ENCODE data around the gene LHFPL6.

GRCh38 chr13:39498471-39499114, 104.4 kb downstream of the LHFPL6 start:
- TF ChIP-seq, protein P1, sequence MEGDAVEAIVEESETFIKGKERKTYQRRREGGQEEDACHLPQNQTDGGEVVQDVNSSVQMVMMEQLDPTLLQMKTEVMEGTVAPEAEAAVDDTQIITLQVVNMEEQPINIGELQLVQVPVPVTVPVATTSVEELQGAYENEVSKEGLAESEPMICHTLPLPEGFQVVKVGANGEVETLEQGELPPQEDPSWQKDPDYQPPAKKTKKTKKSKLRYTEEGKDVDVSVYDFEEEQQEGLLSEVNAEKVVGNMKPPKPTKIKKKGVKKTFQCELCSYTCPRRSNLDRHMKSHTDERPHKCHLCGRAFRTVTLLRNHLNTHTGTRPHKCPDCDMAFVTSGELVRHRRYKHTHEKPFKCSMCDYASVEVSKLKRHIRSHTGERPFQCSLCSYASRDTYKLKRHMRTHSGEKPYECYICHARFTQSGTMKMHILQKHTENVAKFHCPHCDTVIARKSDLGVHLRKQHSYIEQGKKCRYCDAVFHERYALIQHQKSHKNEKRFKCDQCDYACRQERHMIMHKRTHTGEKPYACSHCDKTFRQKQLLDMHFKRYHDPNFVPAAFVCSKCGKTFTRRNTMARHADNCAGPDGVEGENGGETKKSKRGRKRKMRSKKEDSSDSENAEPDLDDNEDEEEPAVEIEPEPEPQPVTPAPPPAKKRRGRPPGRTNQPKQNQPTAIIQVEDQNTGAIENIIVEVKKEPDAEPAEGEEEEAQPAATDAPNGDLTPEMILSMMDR (IDR thresholded peaks at IDR 0.05; ENCODE audit: poor library complexity): no peak
- TF ChIP-seq EZH2phosphoT487 (IDR thresholded peaks at IDR 0.05; ENCODE audit: low read depth, severe bottlenecking, unreplicated experiment): no peak
- TF ChIP-seq EZH2 (IDR thresholded peaks at IDR 0.05; ENCODE audit: borderline replicate concordance): no peak

Data from hepatocyte (in vitro differentiated cells).